ENCODE data around the gene AURKB.

GRCh38 chr17:8164815-8165131, 45.6 kb downstream of the AURKB start:
- TF ChIP-seq CTCF (IDR thresholded peaks at IDR 0.05), result no peak
- TF ChIP-seq POLR2A (IDR thresholded peaks at IDR 0.05), result no peak

Measured in vagina (tissue), 2 donors.